ENCODE results near the gene TRPM4.
"Not testable (repeated sequence)": the region's sequence is repeated elsewhere in the genome, so short reads cannot be mapped to it uniquely, and the experiment has no call there.

The TRPM4 gene

DNA sequence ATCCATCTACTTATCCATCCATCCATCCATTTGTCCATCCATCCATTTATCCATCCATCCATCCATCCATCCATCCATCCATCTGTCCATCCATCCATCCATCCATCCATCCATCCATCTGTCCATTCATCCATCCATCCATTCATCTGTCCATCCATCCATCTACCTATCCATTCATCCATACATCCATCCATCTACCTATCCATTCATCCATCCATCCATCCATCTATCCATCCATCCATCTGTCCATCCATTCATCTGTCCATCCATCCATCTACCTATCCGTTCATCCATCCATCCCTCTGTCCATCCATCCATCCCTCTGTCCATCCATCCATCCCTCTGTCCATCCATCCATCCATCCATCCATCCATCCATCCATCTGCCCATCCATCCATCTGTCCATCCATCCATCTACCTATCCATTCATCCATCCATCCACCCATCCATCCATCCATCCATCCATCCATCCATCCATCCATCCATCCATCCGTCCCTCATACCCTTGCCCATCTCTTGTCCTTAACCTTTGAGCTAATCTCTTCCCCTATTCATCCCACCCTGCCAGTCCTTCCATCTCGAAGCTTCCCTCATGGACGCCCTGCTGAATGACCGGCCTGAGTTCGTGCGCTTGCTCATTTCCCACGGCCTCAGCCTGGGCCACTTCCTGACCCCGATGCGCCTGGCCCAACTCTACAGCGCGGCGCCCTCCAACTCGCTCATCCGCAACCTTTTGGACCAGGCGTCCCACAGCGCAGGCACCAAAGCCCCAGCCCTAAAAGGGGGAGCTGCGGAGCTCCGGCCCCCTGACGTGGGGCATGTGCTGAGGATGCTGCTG is 24.6 kb downstream of the TRPM4 start:
- not testable (repeated sequence) for H3K9me3 ChIP-seq (ENCODE audit: insufficient read depth, low read depth, low read length); H3K4me1 ChIP-seq (ENCODE audit: insufficient read depth, low read length); H3K36me3 ChIP-seq (ENCODE audit: insufficient read depth, low read depth, low read length); H3K27me3 ChIP-seq (ENCODE audit: insufficient read depth, low read length); H3K27ac ChIP-seq (ENCODE audit: low read length); H3K9ac ChIP-seq (ENCODE audit: low read depth, low read length); H3K4me3 ChIP-seq (ENCODE audit: low read length)

DNA sequence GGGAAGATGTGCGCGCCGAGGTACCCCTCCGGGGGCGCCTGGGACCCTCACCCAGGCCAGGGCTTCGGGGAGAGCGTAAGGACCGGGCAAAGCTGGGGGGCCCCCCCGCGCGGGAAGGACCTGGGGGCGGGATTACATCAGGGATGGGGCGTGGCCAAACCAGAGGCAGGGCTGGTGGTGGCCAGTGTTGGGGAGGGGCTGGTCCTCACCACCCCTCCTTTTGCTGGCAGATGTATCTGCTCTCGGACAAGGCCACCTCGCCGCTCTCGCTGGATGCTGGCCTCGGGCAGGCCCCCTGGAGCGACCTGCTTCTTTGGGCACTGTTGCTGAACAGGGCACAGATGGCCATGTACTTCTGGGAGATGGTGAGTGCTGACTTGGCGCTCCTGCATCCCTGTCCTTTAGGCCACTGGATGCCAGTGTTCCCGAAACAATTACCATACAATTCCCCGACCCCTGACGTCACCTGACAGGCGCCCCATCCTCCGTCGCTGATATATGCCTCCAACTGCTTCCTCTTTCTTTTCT is 25.3 kb downstream of the TRPM4 start:
- Histone ChIP-seq H3K9me3 (ENCODE audit: insufficient read depth, low read depth, low read length) (no peaks in the 10 kb centered on the region), H3K4me1 (ENCODE audit: insufficient read depth, low read length) (no peaks in the 10 kb centered on the region), H3K27ac (ENCODE audit: low read length) (no peak overlapping the region), H3K36me3 (ENCODE audit: insufficient read depth, low read depth, low read length) (no peaks in the 10 kb centered on the region), H3K4me3 (ENCODE audit: low read length) (no peak overlapping the region), H3K27me3 (ENCODE audit: insufficient read depth, low read length) (no peaks in the 10 kb centered on the region), H3K9ac (ENCODE audit: low read depth, low read length) (no peak overlapping the region)

DNA sequence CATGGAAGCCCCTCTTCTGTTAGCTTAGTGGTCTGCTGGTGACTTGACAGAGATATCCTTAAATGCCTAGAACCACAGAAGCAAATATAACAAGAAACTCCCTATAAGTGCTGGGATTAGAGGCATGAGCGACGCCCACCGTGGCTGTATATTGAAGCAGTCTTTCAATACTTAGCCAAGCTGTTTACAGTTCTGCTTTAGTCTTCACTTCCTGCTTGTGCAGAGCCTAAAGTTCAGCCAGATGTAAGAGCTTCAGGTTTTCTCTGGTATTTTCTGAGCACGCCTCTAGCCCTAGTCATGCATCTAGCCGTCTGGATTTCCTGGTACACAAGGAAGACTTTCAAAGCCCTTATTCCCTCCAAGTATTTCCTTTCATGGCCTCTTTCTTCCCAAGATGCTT is 28.5 kb downstream of the TRPM4 start:
- Histone ChIP-seq H3K4me3 (ENCODE audit: low read length) (no peak overlapping the region), H3K36me3 (ENCODE audit: insufficient read depth, low read depth, low read length) (no peaks in the 10 kb centered on the region; the same call in 1 of the 2 replicates), H3K4me1 (ENCODE audit: insufficient read depth, low read length) (no peaks in the 10 kb centered on the region), H3K27me3 (ENCODE audit: insufficient read depth, low read length) (no peaks in the 10 kb centered on the region), H3K9ac (ENCODE audit: low read depth, low read length) (no peak overlapping the region), H3K9me3 (ENCODE audit: insufficient read depth, low read depth, low read length) (no peaks in the 10 kb centered on the region), H3K27ac (ENCODE audit: low read length) (no peak overlapping the region)

- Histone ChIP-seq H3K4me1 (ENCODE audit: insufficient read depth, low read length) (no peaks in the 10 kb centered on the region), H3K9me3 (ENCODE audit: insufficient read depth, low read depth, low read length) (no peaks in the 10 kb centered on the region), H3K9ac (ENCODE audit: low read depth, low read length) (no peak overlapping the region), H3K27ac (ENCODE audit: low read length) (no peak overlapping the region), H3K27me3 (ENCODE audit: insufficient read depth, low read length) (no peaks in the 10 kb centered on the region), H3K36me3 (ENCODE audit: insufficient read depth, low read depth, low read length) (no peaks in the 10 kb centered on the region; the same call in 1 of the 2 replicates), H3K4me3 (ENCODE audit: low read length) (no peak overlapping the region)
Observed at GRCh38 chr19:49188626-49189200, 31.1 kb downstream of the TRPM4 start.

DNA sequence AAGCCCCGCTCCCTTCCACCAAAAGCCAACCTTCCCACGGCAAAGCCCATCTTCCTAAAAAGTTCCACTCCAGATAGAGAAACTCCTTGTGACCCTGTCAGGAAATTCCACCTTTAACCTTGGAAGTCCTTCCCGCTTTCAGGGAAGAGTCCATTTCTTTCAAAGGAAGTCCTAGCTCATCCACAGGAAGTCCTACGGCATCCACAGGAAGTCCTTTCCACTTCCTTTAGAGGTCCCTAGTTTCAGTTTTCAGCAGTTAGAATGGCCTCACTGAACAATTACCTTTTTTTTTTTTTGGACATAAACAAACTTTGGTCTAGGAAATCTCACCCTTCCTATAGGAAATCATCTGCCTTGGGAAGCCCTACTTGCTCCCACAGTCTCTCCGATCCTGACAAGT is 31.7 kb downstream of the TRPM4 start:
- H3K27me3 ChIP-seq (ENCODE audit: insufficient read depth, low read length): no peaks in the 10 kb centered on the region
- no peak overlapping the region for H3K27ac ChIP-seq (ENCODE audit: low read length)
- H3K4me1 ChIP-seq (ENCODE audit: insufficient read depth, low read length): no peaks in the 10 kb centered on the region
- H3K36me3 ChIP-seq (ENCODE audit: insufficient read depth, low read depth, low read length): no peaks in the 10 kb centered on the region; the same call in 1 of the 2 replicates
- H3K9ac ChIP-seq (ENCODE audit: low read depth, low read length): no peak overlapping the region
- no peaks in the 10 kb centered on the region for H3K9me3 ChIP-seq (ENCODE audit: insufficient read depth, low read depth, low read length)
- no peak overlapping the region for H3K4me3 ChIP-seq (ENCODE audit: low read length)

DNA sequence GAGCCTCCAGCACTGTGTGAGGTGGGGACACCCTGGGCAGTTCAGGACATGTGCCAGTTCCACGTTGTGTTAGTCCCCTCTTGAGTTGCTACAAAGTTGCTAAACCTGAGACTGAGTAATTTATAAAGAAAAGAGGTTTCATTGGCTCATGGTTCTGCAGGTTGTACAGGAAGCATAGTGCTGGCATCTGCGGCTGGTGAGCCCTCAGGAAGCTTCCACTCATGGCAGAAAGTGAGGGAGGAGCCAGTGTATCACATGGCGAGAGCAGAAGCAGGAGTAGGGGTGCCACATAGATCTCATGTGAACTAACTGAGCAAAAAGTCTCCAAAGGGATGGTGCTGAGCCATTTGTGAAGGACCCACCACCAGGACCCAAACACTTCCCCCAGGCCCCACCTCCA is 33.2 kb downstream of the TRPM4 start:
- Histone ChIP-seq H3K4me3 (ENCODE audit: low read length) (no peak overlapping the region), H3K4me1 (ENCODE audit: insufficient read depth, low read length) (no peaks in the 10 kb centered on the region), H3K36me3 (ENCODE audit: insufficient read depth, low read depth, low read length) (no peaks in the 10 kb centered on the region; the same call in 1 of the 2 replicates), H3K27me3 (ENCODE audit: insufficient read depth, low read length) (no peaks in the 10 kb centered on the region), H3K27ac (ENCODE audit: low read length) (no peak overlapping the region), H3K9me3 (ENCODE audit: insufficient read depth, low read depth, low read length) (no peaks in the 10 kb centered on the region), H3K9ac (ENCODE audit: low read depth, low read length) (no peak overlapping the region)

GRCh38 chr19:49193822-49194394 is 36.3 kb downstream of the TRPM4 start:
- Histone ChIP-seq H3K27ac (ENCODE audit: low read length) (no peak overlapping the region), H3K4me3 (ENCODE audit: low read length) (no peak overlapping the region), H3K9me3 (ENCODE audit: insufficient read depth, low read depth, low read length) (no peaks in the 10 kb centered on the region), H3K27me3 (ENCODE audit: insufficient read depth, low read length) (no peaks in the 10 kb centered on the region), H3K9ac (ENCODE audit: low read depth, low read length) (no peak overlapping the region), H3K4me1 (ENCODE audit: insufficient read depth, low read length) (no peaks in the 10 kb centered on the region), H3K36me3 (ENCODE audit: insufficient read depth, low read depth, low read length) (no peaks in the 10 kb centered on the region; the same call in 1 of the 2 replicates)

GRCh38 chr19:49194408-49194807 is 36.8 kb downstream of the TRPM4 start:
- no peaks in the 10 kb centered on the region for H3K4me1 ChIP-seq (ENCODE audit: insufficient read depth, low read length)

DNA sequence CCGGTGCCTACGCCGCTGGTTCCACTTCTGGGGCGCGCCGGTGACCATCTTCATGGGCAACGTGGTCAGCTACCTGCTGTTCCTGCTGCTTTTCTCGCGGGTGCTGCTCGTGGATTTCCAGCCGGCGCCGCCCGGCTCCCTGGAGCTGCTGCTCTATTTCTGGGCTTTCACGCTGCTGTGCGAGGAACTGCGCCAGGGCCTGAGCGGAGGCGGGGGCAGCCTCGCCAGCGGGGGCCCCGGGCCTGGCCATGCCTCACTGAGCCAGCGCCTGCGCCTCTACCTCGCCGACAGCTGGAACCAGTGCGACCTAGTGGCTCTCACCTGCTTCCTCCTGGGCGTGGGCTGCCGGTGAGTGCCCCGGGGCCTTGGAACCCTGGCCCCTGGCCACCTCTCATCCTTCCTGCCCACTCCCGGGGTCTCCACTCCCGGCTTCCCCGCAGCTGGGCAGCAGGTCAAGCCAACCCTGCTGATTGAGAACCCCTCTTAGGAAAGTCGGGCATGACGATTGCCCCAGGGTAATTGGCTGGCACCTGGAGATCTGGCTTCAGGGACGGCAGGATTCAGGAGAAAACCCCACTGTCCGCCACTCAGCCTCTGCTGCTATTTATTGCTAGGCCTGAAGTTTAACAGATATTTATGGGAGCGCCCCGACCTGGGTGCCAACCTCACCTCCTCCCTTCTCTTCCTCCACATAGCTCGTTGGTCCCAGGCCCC is 39.1 kb downstream of the TRPM4 start:
- H3K27ac ChIP-seq (ENCODE audit: low read length): no peak overlapping the region
- no peaks in the 10 kb centered on the region for H3K9me3 ChIP-seq (ENCODE audit: insufficient read depth, low read depth, low read length)
- H3K9ac ChIP-seq (ENCODE audit: low read depth, low read length): no peak overlapping the region
- H3K36me3 ChIP-seq (ENCODE audit: insufficient read depth, low read depth, low read length): no peaks in the 10 kb centered on the region
- H3K4me1 ChIP-seq (ENCODE audit: insufficient read depth, low read length): no peaks in the 10 kb centered on the region
- H3K27me3 ChIP-seq (ENCODE audit: insufficient read depth, low read length): no peaks in the 10 kb centered on the region
- H3K4me3 ChIP-seq (ENCODE audit: low read length): no peak overlapping the region

More at GRCh38 chr19:49194408-49194807, 36.8 kb downstream of the TRPM4 start:
- Histone ChIP-seq H3K9me3 (ENCODE audit: insufficient read depth, low read depth, low read length) (no peaks in the 10 kb centered on the region), H3K27ac (ENCODE audit: low read length) (no peak overlapping the region), H3K4me3 (ENCODE audit: low read length) (no peak overlapping the region), H3K9ac (ENCODE audit: low read depth, low read length) (no peak overlapping the region), H3K27me3 (ENCODE audit: insufficient read depth, low read length) (no peaks in the 10 kb centered on the region), H3K36me3 (ENCODE audit: insufficient read depth, low read depth, low read length) (no peaks in the 10 kb centered on the region)

GRCh38 chr19:49200238-49200862 is 42.8 kb downstream of the TRPM4 start:
- Histone ChIP-seq H3K36me3 (ENCODE audit: insufficient read depth, low read depth, low read length) (no peaks in the 10 kb centered on the region; the same call in 1 of the 2 replicates), H3K9ac (ENCODE audit: low read depth, low read length) (no peak overlapping the region), H3K27ac (ENCODE audit: low read length) (no peak overlapping the region)

GRCh38 chr19:49201042-49201441 is 43.5 kb downstream of the TRPM4 start:
- Histone ChIP-seq H3K9me3 (ENCODE audit: insufficient read depth, low read depth, low read length) (no peaks in the 10 kb centered on the region), H3K4me3 (ENCODE audit: low read length) (no peak overlapping the region), H3K27ac (ENCODE audit: low read length) (no peak overlapping the region), H3K9ac (ENCODE audit: low read depth, low read length) (no peak overlapping the region), H3K36me3 (ENCODE audit: insufficient read depth, low read depth, low read length) (no peaks in the 10 kb centered on the region; the same call in 1 of the 2 replicates), H3K4me1 (ENCODE audit: insufficient read depth, low read length) (no peaks in the 10 kb centered on the region), H3K27me3 (ENCODE audit: insufficient read depth, low read length) (no peaks in the 10 kb centered on the region)

More at GRCh38 chr19:49200238-49200862, 42.8 kb downstream of the TRPM4 start:
- Histone ChIP-seq H3K4me3 (ENCODE audit: low read length) (no peak overlapping the region), H3K4me1 (ENCODE audit: insufficient read depth, low read length) (no peaks in the 10 kb centered on the region), H3K27me3 (ENCODE audit: insufficient read depth, low read length) (no peaks in the 10 kb centered on the region), H3K9me3 (ENCODE audit: insufficient read depth, low read depth, low read length) (no peaks in the 10 kb centered on the region)

Data from iPS-20b (cell line).